Measurements from ENCODE around the gene SLC40A1. TPM values are rescaled to one million over a fixed set of nuclear protein-coding genes. Genes with fewer than 3 reads are reported as not detected.

Gene SLC40A1
- total and polyA plus RNA-seq, 2 of the 8 experiments (the other 6 are each of a cell fraction or from before 2014, with no cell fraction given) = 0.03 TPM; not detected in 1

GRCh38 chr2:189578272-189578950, 2.2 kb downstream of the SLC40A1 start:
- Histone ChIP-seq H2AK5ac (ENCODE audit: low read depth, low read length) (no peak overlapping the region), H3K36me3 (ENCODE audit: control insufficient read depth in 2 of 4, insufficient read depth in 4 of 4, low read length in 3 of 4) (no peaks in the 10 kb centered on the region), H3K23ac (ENCODE audit: insufficient read length) (no peak overlapping the region), H2AFZ (ENCODE audit: low read length) (no peak overlapping the region), H3K14ac (ENCODE audit: insufficient read length) (no peak overlapping the region), H3K4me3 (ENCODE audit: extremely low read depth in 1 of 4, insufficient read depth in 2 of 4, low read depth in 3 of 4, low read length in 4 of 4) (no peak overlapping the region), H4K20me1 (replicated peaks in 1 of 2; ENCODE audit: control insufficient read depth in 1 of 2, insufficient read depth in 2 of 2, low read length in 2 of 2) (peaks cover 4% of the 10 kb centered on the region in 2 experiments), H2BK20ac (ENCODE audit: low read length) (no peak overlapping the region), H2BK12ac (ENCODE audit: low read depth, low read length) (no peak overlapping the region), H3K79me2 (ENCODE audit: control insufficient read depth in 1 of 2, insufficient read depth in 2 of 2, low read length in 2 of 2) (no peaks in the 10 kb centered on the region), H3K9me3 (ENCODE audit: insufficient read depth in 2 of 2, low read depth in 1 of 2, low read length in 1 of 2) (no peaks in the 10 kb centered on the region), H4K8ac (ENCODE audit: extremely low read depth, insufficient read depth, low read length) (no peak overlapping the region), H3K4ac (replicated peaks; ENCODE audit: insufficient read length, low read depth, low read length) (no peak overlapping the region), H3K18ac (ENCODE audit: extremely low read depth, low read length) (no peak overlapping the region), H3K4me1 (replicated peaks in 1 of 4; ENCODE audit: control insufficient read depth in 3 of 4, insufficient read depth in 4 of 4, low read length in 3 of 4) (peaks cover 3 to 8% (median 4%) of the 10 kb centered on the region in 4 experiments; a peak in 5 of 7 replicates), H2BK120ac (replicated peaks; ENCODE audit: low read depth, low read length) (no peak overlapping the region), H3K4me2 (ENCODE audit: insufficient read depth in 1 of 2, low read depth in 2 of 2, low read length in 2 of 2) (no peak overlapping the region), H2BK15ac (ENCODE audit: low read length) (no peak overlapping the region), H3K27me3 (replicated peaks in 1 of 4; ENCODE audit: control insufficient read depth in 3 of 4, extremely low read depth in 1 of 4, insufficient read depth in 3 of 4, low read length in 3 of 4) (peaks cover 42 to 76% (median 59%) of the 10 kb centered on the region in 4 experiments), H4K91ac (replicated peaks; ENCODE audit: insufficient read length, low read length) (no peak overlapping the region), H4K5ac (ENCODE audit: insufficient read length, low read depth, low read length) (no peak overlapping the region), H3K79me1 (ENCODE audit: low read depth, low read length) (no peaks in the 10 kb centered on the region), H3K23me2 (ENCODE audit: low read depth, low read length) (peaks cover 5% of the 10 kb centered on the region; the same call in 1 of the 2 replicates), H3K56ac (replicated peaks; ENCODE audit: insufficient read length, low read depth, low read length) (no peak overlapping the region), H3K27ac (ENCODE audit: low read depth, low read length) (no peak overlapping the region), H2BK5ac (ENCODE audit: low read depth, low read length) (no peak overlapping the region), H3K9ac (replicated peaks in 1 of 4; ENCODE audit: extremely low read depth in 1 of 4, low read depth in 3 of 4, low read length in 3 of 4) (no peak overlapping the region)
- no peak for DNase-seq (ENCODE audit: low read depth in 1 of 2, low spot score in 2 of 2)
- 92% methylated on average over 1 of the region's 1 CpG; no CpG with 5 or more reads in 1 of the 2 experiments for WGBS, 2 experiments (ENCODE audit: extremely low coverage in 1 of 2, insufficient coverage in 1 of 2, insufficient read length in 1 of 2, insufficient replicate concordance in 2 of 2, low coverage in 1 of 2, low lambda C conversion rate in 2 of 2, missing lambda C conversion rate in 1 of 2)
- TF ChIP-seq TEAD4 (IDR thresholded peaks at IDR 0.05; ENCODE audit: low read depth, low read length) (no peak), ASH2L (IDR thresholded peaks at IDR 0.05; ENCODE audit: low read length) (no peak), GTF2F1 (IDR thresholded peaks at IDR 0.05; ENCODE audit: borderline replicate concordance, low read depth, low read length) (no peak), NRF1 (IDR thresholded peaks at IDR 0.05; ENCODE audit: low read depth, low read length) (no peak)
- no peak for FAIRE-seq
- ChIA-PET POLR2A (ENCODE audit: partially characterized antibody) (no interaction called here), CTCF (ENCODE audit: partially characterized antibody) (interaction anchor here (0.6 to 1.2 kb wide), 3 partner anchors 24 to 96 kb away, joined by 3 to 4 read pairs (median 3); partner anchors contain the start of gene ANKAR)

Measured in H1 (cell line).